Neutrophil (primary cell): Measurements from ENCODE around the gene DDI1.

Experiments used
- H3K27ac ChIP-seq: fragments of 200-600 bp; sonication (generic); 2 replicates; pipeline ENCODE4 v1.5.1; 2016; ENCODE audit warnings: mild to moderate bottlenecking, moderate library complexity
- H3K27me3 ChIP-seq: fragments of 200-600 bp; sonication (generic); 2 replicates; pipeline ENCODE4 v1.6.0; 2016; ENCODE audit warnings: mild to moderate bottlenecking
- H3K36me3 ChIP-seq: fragments of 200-600 bp; sonication (generic); 2 replicates; pipeline ENCODE4 v1.5.1; 2017
- H3K4me1 ChIP-seq, 2 experiments: fragments of 200-600 bp in 1 of 2; sonication (generic) in 1 of 2; 1 replicate in 1 of 2; 2 replicates in 1 of 2; pipeline versions ENCODE4 v1.5.1 to v1.6.1; 2013 to 2016; ENCODE audit warnings: low read depth in 1 of 2, low read length in 1 of 2, mild to moderate bottlenecking in 1 of 2, moderate library complexity in 1 of 2; ENCODE audit not compliant: control insufficient read depth in 1 of 2, insufficient read depth in 1 of 2
- H3K4me3 ChIP-seq, 2 experiments: fragments of 200-600 bp in 1 of 2; sonication (generic) in 1 of 2; 1 replicate in 1 of 2; 2 replicates in 1 of 2; pipeline ENCODE4 v1.5.1; 2013 to 2016; ENCODE audit warnings: low read depth in 1 of 2, low read length in 1 of 2, mild to moderate bottlenecking in 1 of 2, moderate library complexity in 1 of 2
- H3K9me3 ChIP-seq: fragments of 200-600 bp; sonication (generic); 2 replicates; pipeline ENCODE4 v1.5.1; 2016
- TF ChIP-seq, protein P1 (sequence below): fragments of 200-600 bp; sonication (generic); IDR thresholded peaks from 2 replicates; pipeline ENCODE4 v1.5.1; 2016; ENCODE audit warnings: antibody characterized with exemption

The DDI1 gene

DNA sequence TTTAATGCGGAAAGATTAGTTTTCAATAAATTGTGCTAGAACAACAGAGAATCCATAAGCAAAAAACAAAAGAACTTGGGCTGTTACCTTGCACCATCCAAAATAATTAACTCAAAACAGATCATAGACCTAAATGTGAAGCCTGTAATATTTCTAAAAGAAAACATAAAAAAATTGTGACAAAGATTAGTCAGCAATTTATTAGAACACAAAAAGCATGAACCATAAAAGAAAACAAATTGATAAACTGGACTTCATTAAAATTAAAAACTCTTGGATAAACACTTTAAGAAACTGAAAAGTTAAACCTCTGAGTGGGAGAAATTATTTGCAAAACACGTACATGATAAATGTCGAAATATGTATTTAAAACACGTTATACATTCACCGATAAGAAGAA, 21.5 kb downstream of the DDI1 start:
- Histone ChIP-seq H3K27ac (no peak overlapping the region), H3K27me3 (no peaks in the 10 kb centered on the region), H3K4me3 (no peak overlapping the region), H3K36me3 (no peaks in the 10 kb centered on the region), H3K9me3 (no peaks in the 10 kb centered on the region), H3K4me1 (peaks cover 6 to 14% of the 10 kb centered on the region in 2 experiments)
- TF ChIP-seq, protein P1, sequence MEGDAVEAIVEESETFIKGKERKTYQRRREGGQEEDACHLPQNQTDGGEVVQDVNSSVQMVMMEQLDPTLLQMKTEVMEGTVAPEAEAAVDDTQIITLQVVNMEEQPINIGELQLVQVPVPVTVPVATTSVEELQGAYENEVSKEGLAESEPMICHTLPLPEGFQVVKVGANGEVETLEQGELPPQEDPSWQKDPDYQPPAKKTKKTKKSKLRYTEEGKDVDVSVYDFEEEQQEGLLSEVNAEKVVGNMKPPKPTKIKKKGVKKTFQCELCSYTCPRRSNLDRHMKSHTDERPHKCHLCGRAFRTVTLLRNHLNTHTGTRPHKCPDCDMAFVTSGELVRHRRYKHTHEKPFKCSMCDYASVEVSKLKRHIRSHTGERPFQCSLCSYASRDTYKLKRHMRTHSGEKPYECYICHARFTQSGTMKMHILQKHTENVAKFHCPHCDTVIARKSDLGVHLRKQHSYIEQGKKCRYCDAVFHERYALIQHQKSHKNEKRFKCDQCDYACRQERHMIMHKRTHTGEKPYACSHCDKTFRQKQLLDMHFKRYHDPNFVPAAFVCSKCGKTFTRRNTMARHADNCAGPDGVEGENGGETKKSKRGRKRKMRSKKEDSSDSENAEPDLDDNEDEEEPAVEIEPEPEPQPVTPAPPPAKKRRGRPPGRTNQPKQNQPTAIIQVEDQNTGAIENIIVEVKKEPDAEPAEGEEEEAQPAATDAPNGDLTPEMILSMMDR: no peak

DNA sequence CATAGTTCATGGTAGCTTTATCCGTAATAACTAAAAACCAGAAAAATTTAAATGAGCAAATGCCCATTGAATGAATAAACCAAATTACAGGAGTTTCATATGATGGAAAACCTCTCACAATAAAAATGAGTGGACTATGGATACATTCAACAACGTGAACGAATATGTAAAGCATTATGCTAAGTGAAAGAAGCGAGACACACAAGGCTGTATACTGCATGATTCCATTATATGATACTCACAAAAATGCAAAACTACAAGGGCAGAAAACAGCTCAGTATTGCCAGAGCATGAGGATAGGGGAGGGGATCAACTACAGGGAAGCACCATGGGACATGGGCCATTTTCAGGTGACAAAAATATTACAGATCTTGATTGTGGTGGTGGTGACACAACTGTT, 22.2 kb downstream of the DDI1 start:
- Histone ChIP-seq H3K36me3 (no peaks in the 10 kb centered on the region), H3K27ac (no peak overlapping the region), H3K4me1 (peaks cover 7 to 11% of the 10 kb centered on the region in 2 experiments), H3K4me3 (no peak overlapping the region), H3K27me3 (no peaks in the 10 kb centered on the region), H3K9me3 (no peaks in the 10 kb centered on the region)
- TF ChIP-seq, protein P1: no peak

DNA sequence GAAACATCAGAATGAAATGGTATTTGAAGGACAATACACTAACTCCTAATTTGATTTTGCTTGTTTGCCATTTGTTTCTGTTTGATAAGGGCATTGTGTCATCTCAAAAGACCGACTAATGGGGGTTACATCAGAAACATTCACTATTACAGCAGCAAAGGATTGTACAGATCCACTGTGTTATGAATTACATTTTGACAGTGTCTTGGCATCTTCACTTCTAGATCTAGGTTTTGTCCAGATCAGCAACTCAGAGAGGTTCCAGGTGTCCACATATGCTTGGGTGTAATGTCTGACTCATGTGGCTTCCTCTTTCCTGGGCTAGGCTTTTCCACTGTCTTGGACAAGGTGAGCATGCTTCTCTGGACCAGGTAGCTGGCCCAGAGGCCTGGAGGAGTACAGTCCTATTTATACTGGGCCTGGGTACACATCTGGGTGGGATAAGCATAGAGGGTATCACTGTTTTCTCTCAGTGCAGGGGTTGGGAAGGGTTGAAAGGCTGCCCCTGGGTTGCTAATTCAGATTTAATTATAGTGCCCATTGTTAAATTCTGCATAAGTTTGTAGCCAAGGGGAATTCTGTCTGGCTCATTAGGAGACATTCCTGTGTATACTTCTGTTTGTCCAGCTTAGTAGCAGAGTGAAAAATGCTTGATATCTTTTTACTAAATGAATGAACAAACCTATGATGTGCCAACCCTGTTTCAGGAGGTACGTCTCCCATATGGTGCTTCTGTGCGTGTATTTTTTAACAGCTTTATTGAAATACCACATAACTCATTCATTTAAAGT, 23.8 kb downstream of the DDI1 start:
- Histone ChIP-seq H3K4me3 (no peak overlapping the region), H3K9me3 (no peaks in the 10 kb centered on the region), H3K4me1 (peaks cover 6 to 16% of the 10 kb centered on the region in 2 experiments), H3K27me3 (no peaks in the 10 kb centered on the region), H3K27ac (no peak overlapping the region), H3K36me3 (no peaks in the 10 kb centered on the region)
- TF ChIP-seq, protein P1: no peak

- Histone ChIP-seq H3K4me1 (peaks cover 6 to 16% of the 10 kb centered on the region in 2 experiments), H3K27me3 (no peaks in the 10 kb centered on the region), H3K27ac (no peak overlapping the region), H3K4me3 (no peak overlapping the region), H3K9me3 (no peaks in the 10 kb centered on the region), H3K36me3 (no peaks in the 10 kb centered on the region)
- TF ChIP-seq, protein P1: no peak
Measured at GRCh38 chr11:104060820-104061219, 24.4 kb downstream of the DDI1 start.

- no peak overlapping the region for H3K27ac ChIP-seq
- no peaks in the 10 kb centered on the region for H3K27me3 ChIP-seq
- TF ChIP-seq, protein P1: no peak
- H3K4me1 ChIP-seq: peaks cover 6 to 16% of the 10 kb centered on the region in 2 experiments
- no peaks in the 10 kb centered on the region for H3K9me3 ChIP-seq
- no peak overlapping the region for H3K4me3 ChIP-seq
- no peaks in the 10 kb centered on the region for H3K36me3 ChIP-seq
Measured at GRCh38 chr11:104061853-104062521, 25.5 kb downstream of the DDI1 start.
